Measurements from ENCODE around the gene FOXP1. TPM values are rescaled to one million over a fixed set of nuclear protein-coding genes. Genes with fewer than 3 reads are reported as not detected.

FOXP1 gene
- polyA plus RNA-seq, 1 donor from 2014 or later: 5.6 TPM

- Histone ChIP-seq H3K27me3 (ENCODE audit: insufficient read depth, low read depth, low read length) (no peaks in the 10 kb centered on the region), H3K9ac (ENCODE audit: low read length) (no peak overlapping the region), H4K20me1 (ENCODE audit: insufficient read depth) (no peaks in the 10 kb centered on the region), H3K27ac (ENCODE audit: low read length) (no peak overlapping the region), H3F3A (ENCODE audit: insufficient read depth, low read length, poor library complexity, severe bottlenecking) (no peaks in the 10 kb centered on the region), H3K79me2 (replicated peaks; ENCODE audit: insufficient read depth, low read length) (no peaks in the 10 kb centered on the region), H3K9me3 (ENCODE audit: low read length) (no peaks in the 10 kb centered on the region), H3K36me3 (ENCODE audit: insufficient read depth, low read length) (no peaks in the 10 kb centered on the region), H2AFZ (ENCODE audit: low read depth, low read length) (no peak overlapping the region), H3K9me2 (ENCODE audit: insufficient read depth, low read length) (no peaks in the 10 kb centered on the region), H3K4me2 (ENCODE audit: low read length) (no peak overlapping the region), H3K4me3 (ENCODE audit: low read length) (peak overlapping the region; percentile 22)
- no peak for TF ChIP-seq TAF1 (IDR thresholded peaks at IDR 0.05; ENCODE audit: low read depth)
- TF ChIP-seq POLR2AphosphoS5 (IDR thresholded peaks at IDR 0.05): peak; percentile 54
Measured at GRCh38 chr3:71050538-71051258, 532.8 kb downstream of the FOXP1 start.

GRCh38 chr3:71050166-71050537, 533.4 kb downstream of the FOXP1 start:
- Histone ChIP-seq H3K9me3 (ENCODE audit: low read length) (no peaks in the 10 kb centered on the region), H2AFZ (ENCODE audit: low read depth, low read length) (no peak overlapping the region), H3K27ac (ENCODE audit: low read length) (no peak overlapping the region), H3K4me2 (ENCODE audit: low read length) (no peak overlapping the region), H3F3A (ENCODE audit: insufficient read depth, low read length, poor library complexity, severe bottlenecking) (no peaks in the 10 kb centered on the region), H3K9me2 (ENCODE audit: insufficient read depth, low read length) (no peaks in the 10 kb centered on the region), H3K36me3 (ENCODE audit: insufficient read depth, low read length) (no peaks in the 10 kb centered on the region), H3K27me3 (ENCODE audit: insufficient read depth, low read depth, low read length) (no peaks in the 10 kb centered on the region), H4K20me1 (ENCODE audit: insufficient read depth) (no peaks in the 10 kb centered on the region), H3K9ac (ENCODE audit: low read length) (no peak overlapping the region), H3K4me3 (ENCODE audit: low read length) (peak overlapping the region; percentile 22), H3K79me2 (replicated peaks; ENCODE audit: insufficient read depth, low read length) (no peaks in the 10 kb centered on the region)
- TF ChIP-seq CTCF (IDR thresholded peaks at IDR 0.05; ENCODE audit: poor library complexity, severe bottlenecking): no peak
- TF ChIP-seq EZH2 (IDR thresholded peaks at IDR 0.05; ENCODE audit: borderline replicate concordance, insufficient read depth, low read length, poor library complexity, severe bottlenecking): no peak
- no peak for TF ChIP-seq TAF1 (IDR thresholded peaks at IDR 0.05; ENCODE audit: low read depth)
- TF ChIP-seq RAD21 (conservative IDR thresholded peaks at IDR 0.05): no peak
- no peak for TF ChIP-seq EP300 (conservative IDR thresholded peaks at IDR 0.05; ENCODE audit: poor library complexity, severe bottlenecking)
- no peak for TF ChIP-seq SMC3 (conservative IDR thresholded peaks at IDR 0.05; ENCODE audit: poor library complexity)
- no peak for TF ChIP-seq POLR2AphosphoS5 (IDR thresholded peaks at IDR 0.05)
- no peak for TF ChIP-seq REST (IDR thresholded peaks at IDR 0.05; ENCODE audit: borderline replicate concordance)
- TF ChIP-seq MXI1 (conservative IDR thresholded peaks at IDR 0.05; ENCODE audit: poor library complexity, severe bottlenecking): no peak
